Muscle layer of duodenum (tissue), 2 donors: ENCODE data around the gene BRPF1.

Experiments used
- H3K27ac ChIP-seq: one replicate; pipeline ENCODE4 v1.7.0; 2013; ENCODE audit warnings: mild to moderate bottlenecking, low read length
- H3K27me3 ChIP-seq: one replicate; pipeline ENCODE4 v1.7.0; 2013; ENCODE audit warnings: low read depth, mild to moderate bottlenecking, control low read depth, low read length
- H3K36me3 ChIP-seq, 2 donors: one replicate each; pipeline ENCODE4 v1.7.0; 2013; ENCODE audit warnings: low read length in 2 of 2, control low read depth in 1 of 2, mild to moderate bottlenecking in 1 of 2; ENCODE audit not compliant: insufficient read depth in 2 of 2, control insufficient read depth in 1 of 2
- H3K4me1 ChIP-seq, 2 donors: one replicate each; pipeline ENCODE4 v1.7.0; 2013; ENCODE audit warnings: low read length in 2 of 2, mild to moderate bottlenecking in 2 of 2, control low read depth in 1 of 2, moderate library complexity in 1 of 2; ENCODE audit not compliant: insufficient read depth in 2 of 2, control insufficient read depth in 1 of 2
- H3K4me3 ChIP-seq, 2 donors: one replicate each; pipeline ENCODE4 v1.7.0; 2013; ENCODE audit warnings: low read length in 2 of 2, low read depth in 1 of 2, mild to moderate bottlenecking in 1 of 2
- H3K9me3 ChIP-seq, 2 donors: one replicate each; pipeline ENCODE4 v1.7.0; 2013; ENCODE audit warnings: low read length in 2 of 2, control low read depth in 1 of 2, mild to moderate bottlenecking in 1 of 2; ENCODE audit not compliant: control insufficient read depth in 1 of 2
- donor health status: healthy.

BRPF1 gene

GRCh38 chr3:9781978-9782603 lies 50.6 kb downstream of the BRPF1 start:
- H3K36me3 ChIP-seq, result peaks cover 40 to 71% of the 10 kb centered on the region in 2 donors
- no peak overlapping the region for H3K4me3 ChIP-seq
- no peak overlapping the region for H3K27ac ChIP-seq
- H3K4me1 ChIP-seq, result peaks cover 19 to 23% of the 10 kb centered on the region in 2 donors
- no peaks in the 10 kb centered on the region for H3K27me3 ChIP-seq
- H3K9me3 ChIP-seq, result no peaks in the 10 kb centered on the region

- no peaks in the 10 kb centered on the region for H3K27me3 ChIP-seq
- H3K4me3 ChIP-seq, result no peak overlapping the region
- H3K4me1 ChIP-seq, result peaks cover 12 to 20% of the 10 kb centered on the region in 2 donors
- peaks cover 46 to 78% of the 10 kb centered on the region in 2 donors for H3K36me3 ChIP-seq
- no peaks in the 10 kb centered on the region for H3K9me3 ChIP-seq
- no peak overlapping the region for H3K27ac ChIP-seq
Measured at GRCh38 chr3:9782770-9783169, 51.2 kb downstream of the BRPF1 start.

GRCh38 chr3:9783954-9784353 lies 52.4 kb downstream of the BRPF1 start:
- no peaks in the 10 kb centered on the region for H3K9me3 ChIP-seq
- no peak overlapping the region for H3K27ac ChIP-seq
- H3K4me3 ChIP-seq, result no peak overlapping the region
- peaks cover 48 to 82% of the 10 kb centered on the region in 2 donors for H3K36me3 ChIP-seq
- H3K4me1 ChIP-seq, result peaks cover 4 to 15% of the 10 kb centered on the region in 2 donors
- H3K27me3 ChIP-seq, result no peaks in the 10 kb centered on the region

GRCh38 chr3:9784965-9785364 lies 53.4 kb downstream of the BRPF1 start:
- H3K36me3 ChIP-seq, result peaks cover 54 to 84% of the 10 kb centered on the region in 2 donors

GRCh38 chr3:9785602-9786001 lies 54.1 kb downstream of the BRPF1 start:
- Histone ChIP-seq H3K36me3 (peaks cover 59 to 81% of the 10 kb centered on the region in 2 donors), H3K27ac (no peak overlapping the region), H3K4me3 (no peak overlapping the region)

More at GRCh38 chr3:9784965-9785364, 53.4 kb downstream of the BRPF1 start:
- Histone ChIP-seq H3K4me3 (no peak overlapping the region), H3K9me3 (no peaks in the 10 kb centered on the region), H3K27ac (no peak overlapping the region), H3K27me3 (no peaks in the 10 kb centered on the region), H3K4me1 (peaks cover 0 to 5% of the 10 kb centered on the region in 2 donors)

GRCh38 chr3:9786209-9786739 lies 54.7 kb downstream of the BRPF1 start:
- H3K4me3 ChIP-seq, result no peak overlapping the region
- H3K36me3 ChIP-seq, result peaks cover 59 to 78% of the 10 kb centered on the region in 2 donors
- H3K27me3 ChIP-seq, result no peaks in the 10 kb centered on the region
- H3K27ac ChIP-seq, result no peak overlapping the region
- no peaks in the 10 kb centered on the region for H3K9me3 ChIP-seq
- H3K4me1 ChIP-seq, result peaks cover 0 to 7% of the 10 kb centered on the region in 2 donors

More at GRCh38 chr3:9785602-9786001, 54.1 kb downstream of the BRPF1 start:
- Histone ChIP-seq H3K4me1 (peaks cover 0 to under 1% of the 10 kb centered on the region in 2 donors), H3K27me3 (no peaks in the 10 kb centered on the region), H3K9me3 (no peaks in the 10 kb centered on the region)

GRCh38 chr3:9786825-9787669 lies 55.5 kb downstream of the BRPF1 start:
- H3K36me3 ChIP-seq, result peaks cover 58 to 70% of the 10 kb centered on the region in 2 donors
- H3K4me1 ChIP-seq, result peaks cover 5 to 13% of the 10 kb centered on the region in 2 donors
- no peak overlapping the region for H3K4me3 ChIP-seq
- no peaks in the 10 kb centered on the region for H3K9me3 ChIP-seq
- H3K27me3 ChIP-seq, result no peaks in the 10 kb centered on the region
- H3K27ac ChIP-seq, result no peak overlapping the region

- Histone ChIP-seq H3K4me1 (peaks cover 5 to 13% of the 10 kb centered on the region in 2 donors), H3K9me3 (no peaks in the 10 kb centered on the region), H3K27me3 (no peaks in the 10 kb centered on the region), H3K4me3 (no peak overlapping the region), H3K36me3 (peaks cover 51 to 64% of the 10 kb centered on the region in 2 donors), H3K27ac (no peak overlapping the region)
Measured at GRCh38 chr3:9787714-9788113, 56.2 kb downstream of the BRPF1 start.

GRCh38 chr3:9791127-9791526 lies 59.6 kb downstream of the BRPF1 start:
- Histone ChIP-seq H3K36me3 (peaks cover 30 to 38% of the 10 kb centered on the region in 2 donors), H3K27ac (peak overlapping the region; percentile 97), H3K9me3 (no peaks in the 10 kb centered on the region), H3K4me3 (no peak overlapping the region), H3K27me3 (no peaks in the 10 kb centered on the region), H3K4me1 (peaks cover 5 to 38% of the 10 kb centered on the region in 2 donors)

GRCh38 chr3:9791790-9792404 lies 60.4 kb downstream of the BRPF1 start:
- H3K27me3 ChIP-seq, result no peaks in the 10 kb centered on the region
- peak overlapping the region; percentile 97 for H3K27ac ChIP-seq
- peaks cover 5 to 41% of the 10 kb centered on the region in 2 donors for H3K4me1 ChIP-seq
- H3K4me3 ChIP-seq, result peak overlapping the region; percentile 97 to 98
- H3K36me3 ChIP-seq, result peaks cover 24 to 31% of the 10 kb centered on the region in 2 donors
- no peaks in the 10 kb centered on the region for H3K9me3 ChIP-seq
